ENCODE results near the gene HCFC1R1. TPM values are rescaled to one million over a fixed set of nuclear protein-coding genes. Genes with fewer than 3 reads are reported as not detected.
"Not testable (repeated sequence)": the region's sequence is repeated elsewhere in the genome, so short reads cannot be mapped to it uniquely, and the experiment has no call there.

Gene HCFC1R1
- total RNA-seq, 2 donors from 2014 or later, result 49.8 to 59.1 TPM

- 93 to 94% methylated on average over 3 to 9 of the region's 9 CpGs for WGBS, 2 experiments (ENCODE audit: insufficient coverage in 1 of 2, insufficient read length in 1 of 2)
- no peaks in the 10 kb centered on the region for H3K9me3 Mint-ChIP-seq
- no peaks in the 10 kb centered on the region for H3K36me3 Mint-ChIP-seq (ENCODE audit: low read depth)
These were observed 46.9 kb upstream of the HCFC1R1 start for GRCh38 chr16:3070608-3071111.

GRCh38 chr16:3069146-3069545 lies 45.4 kb upstream of the HCFC1R1 start:
- not testable (repeated sequence) for H3K4me1 Mint-ChIP-seq; H3K36me3 ChIP-seq (ENCODE audit: control insufficient read depth, insufficient read depth, low read length); H3K27me3 Mint-ChIP-seq (ENCODE audit: insufficient read depth); H3K9ac ChIP-seq (ENCODE audit: extremely low read depth, low read length, poor library complexity, severe bottlenecking); H3K27ac Mint-ChIP-seq; H3K4me3 Mint-ChIP-seq; H3K27ac ChIP-seq (ENCODE audit: low read depth, low read length); H3K27me3 ChIP-seq (ENCODE audit: control insufficient read depth, insufficient read depth, low read length, poor library complexity, severe bottlenecking); H3K36me3 Mint-ChIP-seq (ENCODE audit: low read depth); H3K9me3 ChIP-seq (ENCODE audit: control insufficient read depth, low read length); DNase-seq; H3K4me3 ChIP-seq (ENCODE audit: low read length); H3K9me3 Mint-ChIP-seq; H3K4me1 ChIP-seq (ENCODE audit: control insufficient read depth, insufficient read depth, low read length)
- WGBS, 2 experiments (ENCODE audit: insufficient coverage in 1 of 2, insufficient read length in 1 of 2), result 94% methylated on average over 2 to 10 of the region's 11 CpGs

More at GRCh38 chr16:3070608-3071111, 46.9 kb upstream of the HCFC1R1 start:
- Histone ChIP-seq H3K36me3 (ENCODE audit: control insufficient read depth, insufficient read depth, low read length) (no peaks in the 10 kb centered on the region), H3K4me1 (ENCODE audit: control insufficient read depth, insufficient read depth, low read length) (no peaks in the 10 kb centered on the region), H3K27me3 (ENCODE audit: control insufficient read depth, insufficient read depth, low read length, poor library complexity, severe bottlenecking) (no peaks in the 10 kb centered on the region), H3K4me3 (ENCODE audit: low read length) (no peak overlapping the region), H3K9me3 (ENCODE audit: control insufficient read depth, low read length) (no peaks in the 10 kb centered on the region), H3K9ac (ENCODE audit: extremely low read depth, low read length, poor library complexity, severe bottlenecking) (no peak overlapping the region), H3K27ac (ENCODE audit: low read depth, low read length) (no peak overlapping the region)
- TF ChIP-seq, protein P1, sequence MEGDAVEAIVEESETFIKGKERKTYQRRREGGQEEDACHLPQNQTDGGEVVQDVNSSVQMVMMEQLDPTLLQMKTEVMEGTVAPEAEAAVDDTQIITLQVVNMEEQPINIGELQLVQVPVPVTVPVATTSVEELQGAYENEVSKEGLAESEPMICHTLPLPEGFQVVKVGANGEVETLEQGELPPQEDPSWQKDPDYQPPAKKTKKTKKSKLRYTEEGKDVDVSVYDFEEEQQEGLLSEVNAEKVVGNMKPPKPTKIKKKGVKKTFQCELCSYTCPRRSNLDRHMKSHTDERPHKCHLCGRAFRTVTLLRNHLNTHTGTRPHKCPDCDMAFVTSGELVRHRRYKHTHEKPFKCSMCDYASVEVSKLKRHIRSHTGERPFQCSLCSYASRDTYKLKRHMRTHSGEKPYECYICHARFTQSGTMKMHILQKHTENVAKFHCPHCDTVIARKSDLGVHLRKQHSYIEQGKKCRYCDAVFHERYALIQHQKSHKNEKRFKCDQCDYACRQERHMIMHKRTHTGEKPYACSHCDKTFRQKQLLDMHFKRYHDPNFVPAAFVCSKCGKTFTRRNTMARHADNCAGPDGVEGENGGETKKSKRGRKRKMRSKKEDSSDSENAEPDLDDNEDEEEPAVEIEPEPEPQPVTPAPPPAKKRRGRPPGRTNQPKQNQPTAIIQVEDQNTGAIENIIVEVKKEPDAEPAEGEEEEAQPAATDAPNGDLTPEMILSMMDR (conservative IDR thresholded peaks at IDR 0.05), result no peak
- H3K27me3 Mint-ChIP-seq (ENCODE audit: insufficient read depth), result no peaks in the 10 kb centered on the region
- DNase-seq, result no peak
- no peak overlapping the region for H3K27ac Mint-ChIP-seq
- peaks cover 9% of the 10 kb centered on the region for H3K4me1 Mint-ChIP-seq
- H3K4me3 Mint-ChIP-seq, result no peak overlapping the region

DNA sequence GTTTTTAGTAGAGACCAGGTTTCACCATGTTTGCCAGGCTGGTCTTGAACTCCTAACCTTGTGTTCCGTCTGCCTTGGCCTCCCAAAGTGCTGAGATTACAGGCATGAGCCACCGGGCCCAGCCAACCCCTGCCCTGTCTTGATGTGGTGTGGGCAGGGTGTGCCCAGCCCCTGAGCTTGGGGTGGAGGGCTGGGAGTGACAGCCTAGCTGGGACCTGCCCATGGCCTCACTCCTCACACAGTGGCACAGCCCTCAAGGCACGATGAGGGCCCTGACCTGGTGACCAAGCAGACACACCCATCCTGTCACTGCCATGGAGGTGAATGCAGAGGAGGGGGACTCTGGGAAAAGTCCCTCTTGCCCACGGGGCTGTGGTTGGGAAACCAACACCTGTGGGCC lies 44.7 kb upstream of the HCFC1R1 start:
- H3K4me3 Mint-ChIP-seq, result no peak overlapping the region

More for the DNA sequence above, 44.7 kb upstream of the HCFC1R1 start:
- Mint-ChIP-seq H3K27ac (no peak overlapping the region), H3K27me3 (ENCODE audit: insufficient read depth) (no peaks in the 10 kb centered on the region), H3K9me3 (no peaks in the 10 kb centered on the region), H3K4me1 (peaks cover 7% of the 10 kb centered on the region), H3K36me3 (ENCODE audit: low read depth) (no peaks in the 10 kb centered on the region)
- H3K4me3 ChIP-seq (ENCODE audit: low read length), result no peak overlapping the region
- no peaks in the 10 kb centered on the region for H3K9me3 ChIP-seq (ENCODE audit: control insufficient read depth, low read length)
- H3K27ac ChIP-seq (ENCODE audit: low read depth, low read length), result no peak overlapping the region
- TF ChIP-seq, protein P1 (conservative IDR thresholded peaks at IDR 0.05), result no peak
- WGBS, 2 experiments (ENCODE audit: insufficient coverage in 1 of 2, insufficient read length in 1 of 2), result 92 to 95% methylated on average over 4 of the region's 4 CpGs
- no peaks in the 10 kb centered on the region for H3K4me1 ChIP-seq (ENCODE audit: control insufficient read depth, insufficient read depth, low read length)
- no peaks in the 10 kb centered on the region for H3K36me3 ChIP-seq (ENCODE audit: control insufficient read depth, insufficient read depth, low read length)
- H3K9ac ChIP-seq (ENCODE audit: extremely low read depth, low read length, poor library complexity, severe bottlenecking), result no peak overlapping the region
- H3K27me3 ChIP-seq (ENCODE audit: control insufficient read depth, insufficient read depth, low read length, poor library complexity, severe bottlenecking), result no peaks in the 10 kb centered on the region
- no peak for DNase-seq
